GM21825 (cell line): ENCODE measurements around the gene AKR1B1.

Experiments
- ATAC-seq: cut with Tn5 transposase; IDR thresholded peaks from one replicate; pipeline ENCODE4 v1.9.1; 2021; ENCODE audit warnings: mild to moderate bottlenecking, moderate library complexity; ENCODE audit not compliant: unreplicated experiment

Gene AKR1B1

DNA sequence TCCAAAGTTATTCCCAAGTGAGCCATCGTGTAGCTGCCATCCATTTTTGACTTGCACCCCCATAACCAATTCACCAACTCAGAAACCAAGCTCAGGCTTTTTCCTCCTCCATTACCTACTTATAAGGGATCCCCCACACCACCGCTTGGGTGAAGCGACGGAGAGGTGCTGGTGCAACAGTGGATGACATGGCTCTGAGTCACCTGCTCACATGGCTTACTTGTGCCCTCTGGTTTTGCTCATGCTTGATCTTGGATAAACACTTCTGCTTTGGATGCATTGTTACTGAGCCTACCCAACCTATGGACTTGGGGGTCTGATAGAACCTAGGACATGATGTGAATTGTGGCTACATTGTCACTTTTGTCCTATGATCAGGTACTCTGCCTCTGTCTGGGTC is 12.0 kb upstream of the AKR1B1 start:
- no peak for ATAC-seq

GRCh38 chr7:134469622-134470021 is 10.7 kb upstream of the AKR1B1 start:
- no peak for ATAC-seq

DNA sequence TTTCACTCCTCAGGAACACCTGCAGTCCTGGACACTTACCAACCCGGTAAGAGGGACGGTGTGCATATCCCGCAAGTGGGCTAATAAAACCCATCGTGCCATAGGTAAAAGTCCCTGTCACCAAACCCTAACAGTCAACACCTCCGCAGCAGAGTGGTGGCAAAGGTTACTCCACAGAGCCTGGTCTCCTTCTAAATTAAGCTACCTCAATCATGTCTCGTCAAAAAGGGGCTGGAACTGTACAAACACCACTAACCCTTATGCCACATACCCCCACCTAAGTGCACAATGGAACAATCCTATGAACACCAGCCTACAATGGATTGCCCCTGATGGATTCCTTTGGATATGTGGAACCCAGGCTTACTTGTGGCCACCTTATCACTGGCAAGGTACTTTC is 9.6 kb upstream of the AKR1B1 start:
- ATAC-seq: no peak

DNA sequence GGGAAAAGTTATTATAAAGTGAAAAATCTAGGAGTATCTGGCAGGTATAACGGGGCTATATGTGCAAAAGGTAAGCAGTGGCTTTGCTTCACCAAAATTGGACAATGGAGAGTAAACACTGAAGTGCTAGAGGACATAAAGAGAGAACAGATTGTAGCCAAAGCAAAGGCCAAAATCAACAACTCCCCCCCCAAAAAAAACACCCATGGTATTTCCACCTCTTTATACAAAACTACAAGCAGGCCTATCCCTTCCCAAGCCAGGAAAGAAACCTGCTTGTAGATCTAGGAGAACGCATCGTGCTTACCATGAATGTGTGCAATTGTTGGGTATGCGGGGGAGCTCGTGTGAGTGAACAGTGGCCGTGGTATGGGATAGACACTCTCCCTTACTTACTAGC is 9.2 kb upstream of the AKR1B1 start:
- no peak for ATAC-seq

DNA sequence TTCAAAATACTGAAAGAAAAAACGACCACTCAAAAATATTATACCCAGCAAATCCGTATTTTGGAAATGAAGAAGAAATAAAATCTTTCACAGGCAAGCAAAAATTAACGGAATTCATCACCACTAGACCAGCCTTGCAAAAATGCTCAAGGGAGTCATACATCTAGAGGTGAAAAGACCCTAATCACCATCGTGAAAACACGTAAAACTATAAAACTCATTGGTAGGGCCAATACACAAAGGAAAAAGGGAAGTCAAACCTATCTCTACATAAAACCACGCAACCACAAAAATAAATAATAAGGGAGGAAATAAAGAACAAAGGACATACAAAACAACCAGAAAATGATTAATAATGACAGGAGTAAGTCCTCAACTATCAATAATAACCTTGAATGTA is 6.6 kb upstream of the AKR1B1 start:
- no peak for ATAC-seq

DNA sequence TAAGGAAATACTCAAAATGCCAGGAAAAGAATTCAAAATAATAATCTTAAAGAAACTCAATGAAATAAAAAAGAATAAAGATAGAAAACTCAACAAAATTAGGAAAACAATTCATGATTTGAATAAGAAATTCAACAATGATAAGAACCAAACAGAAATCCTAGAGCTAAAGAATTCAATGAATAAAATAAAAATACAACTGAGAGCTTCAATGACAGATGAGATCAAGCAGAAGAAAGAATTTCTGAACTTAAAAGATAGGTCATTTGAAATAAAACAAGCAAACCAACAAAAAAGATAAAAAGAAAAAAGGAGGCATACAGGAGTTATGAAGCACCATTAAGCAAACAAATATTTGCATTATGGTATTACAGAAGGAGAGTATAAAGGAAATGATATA is 5.6 kb upstream of the AKR1B1 start:
- ATAC-seq: no peak

DNA sequence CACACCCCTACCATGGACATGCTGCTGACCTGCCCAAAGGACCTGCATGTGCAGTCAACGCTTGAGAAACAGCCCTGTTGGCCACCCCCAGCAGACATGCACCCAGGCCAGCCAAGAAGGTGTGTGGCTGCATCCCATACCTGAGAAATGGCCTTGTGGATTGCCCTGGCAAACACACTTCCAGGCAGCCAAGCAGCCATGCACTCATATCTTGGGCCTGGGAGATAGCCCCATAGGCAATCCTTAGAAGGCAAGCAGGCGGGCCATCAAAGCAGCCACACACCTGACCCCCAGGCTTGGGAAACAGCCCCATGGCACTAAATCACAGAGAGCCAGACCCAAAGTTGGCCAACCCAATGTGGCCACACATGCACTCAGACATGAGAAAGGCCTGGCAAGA is 4.9 kb upstream of the AKR1B1 start:
- ATAC-seq: no peak

DNA sequence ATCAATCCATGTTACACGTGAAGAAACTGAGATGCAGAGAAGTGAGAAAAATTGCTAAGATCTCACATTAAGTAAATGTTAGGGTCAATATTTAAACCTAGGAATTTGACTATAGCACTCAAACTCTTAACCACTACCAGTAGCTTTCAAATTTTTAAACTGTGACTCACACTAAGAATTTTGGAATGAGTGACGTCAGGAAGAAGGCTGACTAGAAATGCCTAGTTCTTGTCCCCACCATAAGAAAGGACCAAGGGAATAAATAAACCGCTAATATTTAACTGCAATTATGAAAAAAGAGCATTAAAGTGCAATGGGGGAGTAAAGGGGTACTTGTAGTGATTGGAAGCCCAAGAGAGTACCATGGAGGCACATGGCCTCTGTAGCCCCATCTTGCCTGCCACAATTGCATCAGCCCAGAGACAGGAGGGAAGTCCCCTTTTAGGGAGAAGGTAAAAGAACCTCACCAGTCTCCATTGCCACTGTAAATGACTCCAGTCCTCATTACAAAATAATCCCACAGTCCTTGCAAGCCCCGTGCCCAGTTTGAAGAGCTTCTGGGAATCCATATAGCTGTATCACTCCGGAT is 3.5 kb upstream of the AKR1B1 start:
- ATAC-seq: no peak

GRCh38 chr7:134461916-134462315 is 3.0 kb upstream of the AKR1B1 start:
- ATAC-seq: no peak

GRCh38 chr7:134459981-134460380 is 1.1 kb upstream of the AKR1B1 start:
- ATAC-seq: no peak

DNA sequence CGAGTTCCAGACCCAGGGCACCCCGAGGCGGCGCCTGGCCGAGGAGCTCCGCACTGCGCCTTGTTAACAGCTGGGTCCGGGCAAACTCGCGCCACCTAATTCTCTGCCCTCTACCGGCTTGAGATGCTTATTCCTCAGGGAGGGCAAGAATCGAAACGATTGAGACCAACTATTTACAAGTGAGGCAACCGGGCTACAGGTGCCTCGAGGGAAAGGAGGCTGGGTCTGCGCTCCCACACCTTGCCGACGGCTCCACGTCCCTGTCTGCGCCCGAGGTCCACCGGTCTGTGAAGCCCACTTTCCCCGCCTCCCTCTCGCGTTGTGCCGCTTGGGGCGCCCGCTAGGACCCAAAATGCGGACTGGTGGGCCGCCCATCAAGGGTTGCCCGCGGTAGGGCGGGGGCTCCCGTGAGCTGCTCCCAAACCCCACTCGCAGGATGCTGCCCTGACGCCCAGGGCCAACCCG is 527 bp downstream of the AKR1B1 start:
- ATAC-seq: peak; percentile 54

DNA sequence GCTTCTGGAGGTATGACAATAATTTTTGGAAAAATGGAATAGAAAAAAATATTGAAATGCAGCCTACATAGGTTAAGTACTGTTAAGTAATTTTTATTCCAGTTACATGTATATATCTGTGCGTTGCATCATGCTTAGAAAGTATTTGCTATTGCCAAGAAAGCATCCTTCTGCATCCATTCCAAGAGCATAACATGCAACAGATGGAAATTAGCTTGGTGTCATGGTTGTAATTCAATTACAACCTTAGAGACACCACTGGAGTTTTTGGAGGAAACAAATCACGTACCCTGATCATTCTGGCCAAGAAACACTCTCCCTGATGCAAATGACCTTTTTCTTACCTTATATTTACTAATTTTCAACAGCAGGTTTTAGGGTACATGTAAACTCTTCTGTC is 1.7 kb downstream of the AKR1B1 start:
- no peak for ATAC-seq

- no peak for ATAC-seq
These were observed 4.6 kb downstream of the AKR1B1 start for GRCh38 chr7:134454277-134454676.

DNA sequence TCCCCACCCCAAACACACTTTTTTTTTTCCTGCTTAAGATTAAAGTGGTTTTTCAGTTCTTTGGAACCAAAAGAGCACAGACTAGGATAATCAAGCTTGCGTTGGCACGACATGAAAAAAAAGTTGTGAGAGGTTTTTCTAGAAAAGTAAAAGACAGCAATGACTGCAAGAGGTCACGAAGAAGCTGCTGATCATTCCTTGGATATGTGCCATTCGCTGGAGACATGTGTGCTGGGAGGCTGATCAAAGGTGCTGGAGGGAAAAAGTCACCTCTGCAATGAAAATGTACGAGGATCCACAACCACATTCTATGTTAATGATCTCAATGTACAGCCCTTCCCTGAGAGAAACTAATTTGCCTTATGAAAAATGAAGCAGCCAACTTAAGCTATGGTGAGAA is 5.4 kb downstream of the AKR1B1 start:
- no peak for ATAC-seq

- no peak for ATAC-seq
These were observed 5.9 kb downstream of the AKR1B1 start for GRCh38 chr7:134452991-134453473.

- ATAC-seq: no peak
These were observed 6.5 kb downstream of the AKR1B1 start for GRCh38 chr7:134452419-134452838.

- ATAC-seq: no peak
These were observed 7.2 kb downstream of the AKR1B1 start for GRCh38 chr7:134451656-134452055.

DNA sequence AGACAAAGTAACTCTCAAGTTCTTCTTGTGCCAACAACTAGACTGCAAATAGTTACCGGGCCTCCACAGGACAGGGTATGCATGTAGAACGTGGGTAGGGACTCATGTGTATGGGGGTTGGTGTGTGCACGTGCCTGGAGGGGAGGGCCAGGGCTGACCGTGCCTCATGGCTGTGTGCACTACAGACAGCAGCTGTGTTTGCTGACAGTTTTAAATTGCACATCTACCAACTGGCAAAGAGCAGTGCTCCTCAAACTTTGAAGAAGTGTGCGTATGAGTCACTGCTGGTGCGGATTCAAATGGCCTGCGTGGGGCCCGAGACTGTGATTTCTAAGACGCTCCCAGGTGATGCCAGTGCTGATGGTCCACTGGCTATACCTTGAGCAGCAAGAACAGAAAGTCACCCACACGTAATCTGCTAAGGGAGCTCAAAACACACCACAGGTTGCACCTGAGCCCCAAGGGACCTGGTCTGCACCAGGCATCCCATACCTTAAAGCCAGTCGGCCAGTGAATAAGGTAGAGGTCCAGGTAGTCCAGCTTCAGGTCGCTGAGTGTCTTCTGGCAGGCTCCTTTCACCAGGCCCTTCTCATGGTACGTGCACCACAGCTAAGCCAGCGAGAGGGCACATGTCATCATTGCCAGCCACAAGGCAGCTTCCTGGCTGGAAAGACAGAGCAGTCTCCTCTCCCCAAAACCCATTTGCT is 8.5 kb downstream of the AKR1B1 start:
- ATAC-seq: no peak

GRCh38 chr7:134449680-134450079 is 9.2 kb downstream of the AKR1B1 start:
- no peak for ATAC-seq

- no peak for ATAC-seq
These were observed 10.3 kb downstream of the AKR1B1 start for GRCh38 chr7:134448356-134449229.

GRCh38 chr7:134447383-134447782 is 11.5 kb downstream of the AKR1B1 start:
- no peak for ATAC-seq

GRCh38 chr7:134446923-134447322 is 12.0 kb downstream of the AKR1B1 start:
- ATAC-seq: no peak
